NCI-H1105 (cell line): ENCODE measurements around the gene PDLIM5.
A peak's percentile ranks its signal among the peaks of the same experiment; 100 is the strongest.

Experiments
- DNase-seq: peaks from one replicate; lab custom pipeline; 2025; lab: John Stamatoyannopoulos, UW

Gene PDLIM5

GRCh38 chr4:94428884-94429283 is 22.9 kb upstream of the PDLIM5 start:
- DNase-seq = no peak

- DNase-seq = no peak
Measured at GRCh38 chr4:94430406-94430805, 21.3 kb upstream of the PDLIM5 start.

GRCh38 chr4:94431388-94431787 is 20.4 kb upstream of the PDLIM5 start:
- no peak for DNase-seq

DNA sequence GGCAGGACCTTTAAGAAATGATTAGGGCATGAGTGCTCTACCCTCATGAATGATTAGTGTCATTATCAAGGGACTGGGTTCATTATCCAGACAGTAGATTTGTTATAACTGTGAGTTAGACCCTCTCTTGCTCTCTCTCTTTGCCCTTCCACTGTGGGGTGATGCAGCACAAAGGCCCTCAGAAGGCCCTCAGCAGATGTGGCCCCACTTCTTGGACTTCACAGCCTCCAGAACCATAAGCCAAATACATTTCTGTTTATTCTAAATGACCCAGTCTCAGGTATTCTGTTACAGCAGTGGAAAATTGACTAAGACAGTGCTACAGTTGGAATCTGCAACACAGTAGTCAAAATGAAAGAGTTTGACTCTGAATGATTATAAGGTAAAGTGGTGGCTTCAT is 17.2 kb upstream of the PDLIM5 start:
- no peak for DNase-seq

DNA sequence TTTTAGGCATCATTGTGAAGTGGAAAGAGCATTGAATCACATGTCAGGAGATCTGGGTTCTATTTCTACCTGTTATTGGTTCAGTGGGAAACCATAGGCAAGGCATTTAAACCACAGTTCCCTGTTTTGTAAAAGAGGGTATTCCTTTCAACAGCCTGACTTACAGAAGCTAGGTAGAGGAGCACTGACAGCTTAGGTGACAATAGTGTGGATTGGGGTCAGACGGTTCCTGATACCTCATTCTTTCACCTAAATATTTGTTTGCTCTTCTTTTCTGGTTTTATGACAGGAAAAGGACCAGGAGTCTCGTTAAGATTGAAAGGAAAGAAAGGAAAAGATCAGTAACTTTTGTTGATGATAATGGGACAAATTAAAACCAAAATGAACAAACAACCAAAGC is 15.9 kb upstream of the PDLIM5 start:
- DNase-seq = no peak

GRCh38 chr4:94436512-94436911 is 15.2 kb upstream of the PDLIM5 start:
- no peak for DNase-seq

- no peak for DNase-seq
Measured at GRCh38 chr4:94439606-94440005, 12.1 kb upstream of the PDLIM5 start.

DNA sequence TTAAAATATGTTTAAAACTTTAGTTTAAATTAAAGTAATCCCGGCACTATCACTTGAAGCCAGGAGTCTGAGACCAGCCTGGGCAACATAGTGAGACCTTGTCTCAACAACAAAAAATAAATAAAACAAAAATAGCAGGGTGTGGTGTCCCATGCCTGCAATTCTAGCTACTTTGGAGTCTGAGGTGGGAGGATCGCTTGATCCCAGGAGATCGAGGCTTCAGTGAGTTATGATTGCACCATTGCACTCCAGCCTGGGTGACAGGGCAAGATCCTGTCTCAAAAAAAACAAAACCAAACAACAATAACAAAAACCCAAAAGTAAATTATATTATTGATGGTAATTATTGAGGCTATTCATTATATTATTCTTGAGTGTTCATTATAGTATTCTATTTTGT is 9.9 kb upstream of the PDLIM5 start:
- no peak for DNase-seq

GRCh38 chr4:94442251-94442650 is 9.5 kb upstream of the PDLIM5 start:
- DNase-seq = no peak

DNA sequence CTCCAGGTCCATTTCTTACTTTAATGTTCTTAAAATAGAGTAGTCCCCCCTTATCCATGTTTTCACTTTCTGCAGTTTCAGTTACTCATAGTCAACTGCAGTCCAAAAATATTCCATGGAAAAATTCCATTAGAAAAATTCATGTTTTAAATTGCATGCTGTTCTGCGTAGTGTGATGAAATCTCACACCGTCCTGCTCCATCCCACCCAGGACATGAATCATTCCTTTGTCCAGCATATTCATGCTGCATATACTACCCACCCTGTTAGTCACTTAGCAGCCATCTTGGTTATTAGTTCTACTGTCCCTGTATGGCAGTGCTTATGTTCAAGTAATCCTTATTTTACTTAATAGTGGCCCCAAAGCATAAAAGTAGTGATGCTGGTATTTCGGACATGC is 5.4 kb upstream of the PDLIM5 start:
- no peak for DNase-seq

- DNase-seq = no peak
Measured at GRCh38 chr4:94447754-94448411, 3.9 kb upstream of the PDLIM5 start.

- DNase-seq = no peak
Measured at GRCh38 chr4:94448815-94449375, 2.8 kb upstream of the PDLIM5 start.

DNA sequence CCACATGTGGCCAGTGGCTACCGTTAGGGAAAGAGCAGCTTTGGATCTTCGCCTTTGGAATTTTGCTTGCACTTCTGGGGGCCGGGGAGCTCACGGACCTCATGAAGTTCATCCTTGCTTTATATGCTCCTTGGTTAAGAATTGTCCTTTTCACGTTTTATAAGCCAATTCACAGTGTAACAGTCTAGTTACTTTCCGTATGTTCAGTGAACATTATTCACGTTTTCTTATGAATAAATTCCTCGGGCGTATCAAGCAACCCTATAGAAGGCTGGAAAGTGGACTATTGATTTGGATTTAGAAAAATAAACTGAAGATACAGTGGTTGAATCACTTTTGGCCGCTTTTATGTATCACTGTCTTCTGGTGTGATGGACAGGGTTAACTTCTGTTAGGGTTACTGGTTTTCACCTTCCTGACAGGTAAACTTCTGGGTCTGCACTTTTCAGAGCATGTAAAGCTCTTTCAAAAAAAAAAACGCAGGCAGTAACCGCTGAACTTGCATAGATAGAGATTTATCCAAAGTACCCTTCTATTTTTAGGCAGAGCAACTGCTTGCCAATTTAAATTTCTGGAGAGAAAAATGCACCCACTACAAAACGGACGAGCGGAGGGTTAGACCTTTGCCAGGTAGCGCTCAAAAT is 569 bp upstream of the PDLIM5 start:
- DNase-seq = no peak

DNA sequence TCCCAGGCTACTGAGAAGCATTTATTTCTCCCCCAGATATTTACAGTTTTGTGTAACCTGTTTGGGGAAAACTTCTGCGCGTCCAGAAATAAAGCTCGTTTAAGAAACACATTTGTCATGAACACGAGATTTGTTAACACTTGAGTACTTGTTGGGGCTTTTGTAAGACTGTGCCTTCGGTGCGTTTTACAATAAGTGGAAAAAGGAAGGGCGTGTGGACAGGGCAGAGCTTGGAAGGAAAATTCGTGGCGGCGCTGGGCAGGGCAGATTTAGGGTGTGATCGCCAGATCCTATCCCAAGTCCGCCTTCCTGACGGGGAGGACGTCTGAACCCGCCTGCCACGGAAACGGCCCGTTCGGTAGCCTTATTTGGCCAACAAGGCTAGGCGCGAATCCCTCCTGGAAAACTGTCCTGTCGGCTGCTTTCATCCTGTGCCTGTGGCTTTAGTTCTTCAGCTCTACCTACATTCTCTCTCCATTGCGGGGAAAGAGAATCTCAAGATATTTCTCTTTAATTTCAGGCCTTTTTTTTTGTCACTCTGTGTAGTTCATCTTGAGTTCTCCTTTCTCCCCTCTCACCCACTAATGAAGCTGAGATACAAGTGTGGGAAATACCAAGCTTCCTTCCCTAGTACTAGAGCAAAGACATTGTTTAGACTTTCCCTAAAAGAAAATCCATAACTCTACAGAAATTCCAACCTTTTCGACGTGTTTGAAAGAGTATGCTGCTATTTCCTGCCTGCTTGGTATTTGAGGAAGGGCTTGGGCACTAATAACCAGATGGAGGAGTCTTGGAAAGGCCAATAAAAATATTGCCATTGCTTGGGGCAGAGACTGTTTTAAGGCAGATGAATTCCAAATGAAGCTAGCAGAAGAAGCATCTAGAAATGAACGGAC is 982 bp downstream of the PDLIM5 start:
- DNase-seq = peak; percentile 12

- no peak for DNase-seq
Measured at GRCh38 chr4:94453391-94453963, 1.7 kb downstream of the PDLIM5 start.

DNA sequence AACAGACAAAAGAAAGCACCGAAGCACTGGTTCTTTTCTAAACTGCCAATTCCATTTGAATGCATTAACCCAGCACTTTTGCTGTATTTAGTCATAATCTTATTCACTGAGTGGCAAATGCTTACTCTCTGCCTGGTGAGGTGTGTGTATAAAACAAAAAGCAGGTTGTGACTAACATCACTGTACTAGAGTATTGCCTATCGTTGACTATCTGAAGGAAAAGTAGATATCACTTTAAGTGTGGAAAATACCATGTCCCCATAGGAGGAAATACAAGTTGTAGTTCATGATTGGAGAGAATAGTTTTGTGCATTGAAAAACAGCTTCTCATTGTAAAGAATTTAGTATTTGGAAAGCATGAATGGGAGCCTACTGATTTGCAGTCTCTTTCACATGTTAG is 2.7 kb downstream of the PDLIM5 start:
- no peak for DNase-seq

DNA sequence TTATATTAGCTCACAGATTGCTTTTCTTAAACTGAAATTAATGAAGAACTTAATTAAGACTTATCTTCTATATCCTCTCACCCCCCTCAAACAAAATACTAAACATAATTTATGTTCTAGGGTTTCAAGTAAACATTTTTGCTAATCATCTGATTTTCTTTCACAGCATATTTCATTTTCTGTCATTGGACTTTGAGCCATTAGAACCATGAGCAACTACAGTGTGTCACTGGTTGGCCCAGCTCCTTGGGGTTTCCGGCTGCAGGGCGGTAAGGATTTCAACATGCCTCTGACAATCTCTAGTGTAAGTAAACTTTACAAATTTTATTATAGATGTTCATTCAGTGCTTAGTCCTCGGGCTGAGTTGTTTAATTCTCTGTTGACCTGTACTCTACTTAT is 3.3 kb downstream of the PDLIM5 start:
- DNase-seq = no peak

GRCh38 chr4:94457692-94458106 is 6.0 kb downstream of the PDLIM5 start:
- DNase-seq = no peak

GRCh38 chr4:94458682-94459081 is 6.9 kb downstream of the PDLIM5 start:
- no peak for DNase-seq

GRCh38 chr4:94459462-94460161 is 7.9 kb downstream of the PDLIM5 start:
- DNase-seq = no peak

GRCh38 chr4:94461506-94461905 is 9.8 kb downstream of the PDLIM5 start:
- no peak for DNase-seq

- no peak for DNase-seq
Measured at GRCh38 chr4:94462572-94462971, 10.8 kb downstream of the PDLIM5 start.
